OCI-LY7 (cell line): ENCODE results near the gene GP1BB. TPM values are rescaled to one million over a fixed set of nuclear protein-coding genes. Genes with fewer than 3 reads are reported as not detected.

Experiments
- BruUV-seq: library from RNA; stranded (reverse); fragments of 400-500 nt; replicated peaks from 2 replicates; lab custom pipeline; 2021; lab: Mats Ljungman, UMichigan
- CTCF ChIA-PET: fragments of 300-600 bp; sonication (Branson Sonifier 250); formaldehyde crosslinking; loops from one replicate; lab custom pipeline; 2022; ENCODE audit warnings: antibody characterized with exemption; ENCODE audit not compliant: unreplicated experiment; lab: Charles Lee
- POLR2A ChIA-PET: fragments of 300-600 bp; sonication (Branson Sonifier 250); formaldehyde crosslinking; loops from one replicate; lab custom pipeline; 2022; ENCODE audit warnings: antibody characterized with exemption; lab: Charles Lee
- DNase-seq: peaks from one replicate; pipeline ENCODE4 v3.0.0-alpha.2; 2015; ENCODE audit warnings: low spot score
- H2AFZ ChIP-seq: fragments of 200-600 bp; sonication (generic), shearing (Covaris generic); 2 replicates; pipeline ENCODE4 v1.6.1; 2014; ENCODE audit warnings: mild to moderate bottlenecking, antibody characterized with exemption, low read length, moderate library complexity
- H3K27ac ChIP-seq: fragments of 200-600 bp; sonication (generic); 2 replicates; pipeline ENCODE4 v1.5.1; 2014; ENCODE audit warnings: mixed run types, low read depth, mild to moderate bottlenecking, moderate library complexity, low read length, inconsistent platforms; ENCODE audit not compliant: poor library complexity, severe bottlenecking
- H3K36me3 ChIP-seq: fragments of 200-600 bp; sonication (generic); 2 replicates; pipeline ENCODE4 v1.6.1; 2014; ENCODE audit warnings: mild to moderate bottlenecking, antibody characterized with exemption, low read length, moderate library complexity, mixed read lengths; ENCODE audit not compliant: insufficient read depth
- H3K4me1 ChIP-seq: fragments of 200-600 bp; sonication (generic); 2 replicates; pipeline ENCODE4 v1.5.1; 2014; ENCODE audit warnings: mild to moderate bottlenecking, low read length; ENCODE audit not compliant: insufficient read depth, poor library complexity, severe bottlenecking
- H3K4me2 ChIP-seq: fragments of 200-600 bp; sonication (generic); 2 replicates; pipeline ENCODE4 v1.6.1; 2014; ENCODE audit warnings: mild to moderate bottlenecking, low read length
- H3K4me3 ChIP-seq: fragments of 200-600 bp; sonication (generic); 2 replicates; pipeline ENCODE4 v1.5.1; 2014; ENCODE audit warnings: mild to moderate bottlenecking, low read depth, low read length; ENCODE audit not compliant: poor library complexity, severe bottlenecking
- H3K79me2 ChIP-seq: fragments of 200-600 bp; sonication (generic); 2 replicates; pipeline ENCODE4 v1.6.1; 2016; ENCODE audit warnings: low read depth, mild to moderate bottlenecking, low read length, moderate library complexity, mixed read lengths; ENCODE audit not compliant: insufficient read depth
- H3K9me2 ChIP-seq: fragments of 200-600 bp; sonication (generic); 2 replicates; pipeline ENCODE4 v1.6.1; 2016; ENCODE audit warnings: mild to moderate bottlenecking, low read length, mixed read lengths; ENCODE audit not compliant: insufficient read depth
- H3K9me3 ChIP-seq: fragments of 200-600 bp; sonication (generic); 2 replicates; pipeline ENCODE4 v1.6.1; 2014; ENCODE audit warnings: mild to moderate bottlenecking, mixed run types, low read length, mixed read lengths
- H4K20me1 ChIP-seq: fragments of 200-600 bp; sonication (generic); 2 replicates; pipeline ENCODE4 v1.6.1; 2014; ENCODE audit warnings: mild to moderate bottlenecking, antibody characterized with exemption, low read length, moderate library complexity, mixed read lengths; ENCODE audit not compliant: insufficient read depth
- CTCF ChIP-seq: fragments of 200-600 bp; sonication (generic); conservative IDR thresholded peaks from 2 replicates; pipeline ENCODE4 v1.5.1; 2014; ENCODE audit warnings: mild to moderate bottlenecking, antibody characterized with exemption, low read length, moderate library complexity, mixed read lengths
- EZH2phosphoT487 ChIP-seq: fragments of 200-600 bp; sonication (generic); IDR thresholded peaks from 2 replicates; pipeline ENCODE4 v1.6.1; 2018; ENCODE audit warnings: low read depth, borderline replicate concordance, mild to moderate bottlenecking, mixed run types, antibody characterized with exemption, low read length, moderate library complexity, mixed read lengths
- intact Hi-C: fragments of 100-400 bp; cut with micrococcal nuclease; formaldehyde crosslinking; loops from one replicate; pipeline ENCODE4 v1.10.0; 2022; ENCODE audit not compliant: unreplicated experiment
- total RNA-seq, 2 experiments: library from RNA; depleted of rRNA in 1 of 2; stranded (reverse); fragments of >200 nt in 1 of 2; shearing (Covaris generic) in 1 of 2; gene quantifications; 2 replicates each; pipeline ENCODE4 v1.2.3, GENCODE V29; 2014 to 2022

GP1BB gene
- total RNA-seq, 2 experiments from 2014 or later = not detected

DNA sequence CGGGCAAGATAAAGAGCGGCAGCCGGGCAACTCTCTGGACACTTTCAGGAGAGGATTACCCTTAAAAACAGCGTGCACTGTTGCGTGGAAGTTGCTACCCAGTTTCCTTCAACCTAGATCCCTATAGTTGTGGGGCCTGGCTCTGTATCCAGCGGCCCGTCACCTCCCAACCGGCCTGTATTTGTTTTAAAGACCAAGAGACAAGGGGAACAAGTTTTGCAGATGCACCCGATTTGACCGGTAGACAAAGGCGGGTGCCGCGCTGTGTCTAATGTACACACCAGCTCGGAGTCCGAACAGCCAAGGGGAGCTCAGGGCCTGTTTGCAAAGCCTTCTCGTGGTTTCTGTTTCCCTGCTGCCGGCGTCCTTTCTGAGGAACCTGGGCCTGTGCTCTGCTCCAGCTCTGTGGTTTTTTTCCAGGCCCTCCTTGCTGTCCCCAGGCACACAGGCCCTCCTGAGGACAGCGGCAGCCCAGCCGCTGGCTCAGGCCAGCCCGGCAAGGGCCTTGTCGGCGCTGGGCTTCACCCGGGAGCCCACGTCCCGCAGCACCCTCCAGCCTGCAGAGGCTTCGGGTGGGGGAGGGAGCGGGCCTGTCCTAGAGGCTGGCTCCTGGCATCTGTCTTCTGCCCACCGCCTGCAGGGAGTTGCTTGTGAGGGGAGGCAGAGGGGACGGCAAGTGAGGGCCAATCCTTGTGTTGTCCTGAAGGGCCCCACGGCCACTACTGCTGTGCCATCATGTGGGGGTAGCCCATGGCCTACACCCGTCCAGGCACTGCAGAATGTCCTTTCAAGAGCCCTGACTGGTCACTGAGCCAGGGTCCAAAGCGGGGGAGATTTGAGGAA lies 38.6 kb downstream of the GP1BB start:
- POLR2A ChIA-PET = no interaction called here
- no peak for DNase-seq

GRCh38 chr22:19762568-19763457 lies 39.5 kb downstream of the GP1BB start:
- no peak for TF ChIP-seq EZH2phosphoT487
- no peak for TF ChIP-seq CTCF
- no peaks in the 10 kb centered on the region for H4K20me1 ChIP-seq
- ChIA-PET CTCF (no interaction called here), POLR2A (interaction anchor here (0.6 kb wide), 1 partner anchor 148 kb away, joined by 3 read pairs; no protein-coding TSS in a partner anchor)
- intact Hi-C loops = no loop called here
- DNase-seq = no peak
- no peaks in the 10 kb centered on the region for H3K36me3 ChIP-seq
- no peaks in the 10 kb centered on the region for H3K9me2 ChIP-seq
- H3K4me2 ChIP-seq = no peak overlapping the region
- H3K4me3 ChIP-seq = no peak overlapping the region
- H3K4me1 ChIP-seq = peaks cover 7% of the 10 kb centered on the region
- no peak overlapping the region for H2AFZ ChIP-seq
- no peak overlapping the region for H3K27ac ChIP-seq
- no peaks in the 10 kb centered on the region for H3K79me2 ChIP-seq
- no TSS peak for BruUV-seq
- H3K9me3 ChIP-seq = no peaks in the 10 kb centered on the region

More for the DNA sequence above, 38.6 kb downstream of the GP1BB start:
- H3K4me2 ChIP-seq = no peak overlapping the region
- intact Hi-C loops = no loop called here
- no peak overlapping the region for H2AFZ ChIP-seq
- no peak for TF ChIP-seq CTCF
- TF ChIP-seq EZH2phosphoT487 = no peak
- H3K9me3 ChIP-seq = no peaks in the 10 kb centered on the region
- no peaks in the 10 kb centered on the region for H4K20me1 ChIP-seq
- no peak overlapping the region for H3K4me3 ChIP-seq
- H3K79me2 ChIP-seq = no peaks in the 10 kb centered on the region
- H3K9me2 ChIP-seq = no peaks in the 10 kb centered on the region
- H3K4me1 ChIP-seq = peaks cover 15% of the 10 kb centered on the region
- BruUV-seq = no TSS peak
- CTCF ChIA-PET = no interaction called here
- H3K27ac ChIP-seq = no peak overlapping the region
- no peaks in the 10 kb centered on the region for H3K36me3 ChIP-seq
